Right lobe of liver (tissue), 4 donors: ENCODE data around the gene CCBE1.

ENCODE experiments used
- POLR2A ChIP-seq: fragments of 450-650 bp; IDR thresholded peaks from one replicate; pipeline ENCODE4 v1.6.1; 2017; ENCODE audit warnings: antibody characterized with exemption, mild to moderate bottlenecking
- TF ChIP-seq, protein P1 (sequence below), 4 donors: fragments of 200-600 bp in 3 of 4; fragments of 450-650 bp in 1 of 4; IDR thresholded peaks; one replicate each; pipeline versions ENCODE4 v1.5.1 to v1.8.0; 2016 to 2022; ENCODE audit warnings: antibody characterized with exemption in 4 of 4, mild to moderate bottlenecking in 2 of 4
- donor health status: DM: no; HTN: no; CAD: no.
- donor health status: DM: no; HTN: no; CAD: no.
- donor health status: DM: no; HTN: yes; CAD: no.

DNA sequence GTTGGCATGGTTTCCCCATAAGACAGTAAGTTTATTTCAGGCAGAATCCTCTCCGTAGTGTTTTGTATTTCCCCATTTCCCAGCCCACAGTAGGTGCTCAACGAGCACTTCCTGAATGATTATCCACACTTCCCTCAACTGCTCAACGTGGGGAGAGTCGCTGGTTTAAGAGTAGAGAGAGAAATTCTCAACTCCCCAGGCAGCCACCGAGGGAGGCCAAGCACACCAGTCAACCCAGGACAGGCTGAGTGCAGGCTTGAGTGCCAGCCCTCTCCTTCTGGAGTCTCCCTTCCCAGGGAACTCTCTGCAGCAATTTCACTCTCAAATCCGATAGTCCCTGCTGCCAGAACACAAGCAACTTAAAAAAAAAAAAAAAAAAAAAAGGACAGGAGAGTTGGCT lies 246.2 kb downstream of the CCBE1 start:
- TF ChIP-seq, protein P1, sequence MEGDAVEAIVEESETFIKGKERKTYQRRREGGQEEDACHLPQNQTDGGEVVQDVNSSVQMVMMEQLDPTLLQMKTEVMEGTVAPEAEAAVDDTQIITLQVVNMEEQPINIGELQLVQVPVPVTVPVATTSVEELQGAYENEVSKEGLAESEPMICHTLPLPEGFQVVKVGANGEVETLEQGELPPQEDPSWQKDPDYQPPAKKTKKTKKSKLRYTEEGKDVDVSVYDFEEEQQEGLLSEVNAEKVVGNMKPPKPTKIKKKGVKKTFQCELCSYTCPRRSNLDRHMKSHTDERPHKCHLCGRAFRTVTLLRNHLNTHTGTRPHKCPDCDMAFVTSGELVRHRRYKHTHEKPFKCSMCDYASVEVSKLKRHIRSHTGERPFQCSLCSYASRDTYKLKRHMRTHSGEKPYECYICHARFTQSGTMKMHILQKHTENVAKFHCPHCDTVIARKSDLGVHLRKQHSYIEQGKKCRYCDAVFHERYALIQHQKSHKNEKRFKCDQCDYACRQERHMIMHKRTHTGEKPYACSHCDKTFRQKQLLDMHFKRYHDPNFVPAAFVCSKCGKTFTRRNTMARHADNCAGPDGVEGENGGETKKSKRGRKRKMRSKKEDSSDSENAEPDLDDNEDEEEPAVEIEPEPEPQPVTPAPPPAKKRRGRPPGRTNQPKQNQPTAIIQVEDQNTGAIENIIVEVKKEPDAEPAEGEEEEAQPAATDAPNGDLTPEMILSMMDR (IDR thresholded peaks at IDR 0.05): no peak
- no peak for TF ChIP-seq POLR2A
